IgD-negative memory B cell (primary cell): ENCODE data around the gene PCDHB7. TPM values are rescaled to one million over a fixed set of nuclear protein-coding genes. Genes with fewer than 3 reads are reported as not detected.
"Not testable (repeated sequence)": the region's sequence is repeated elsewhere in the genome, so short reads cannot be mapped to it uniquely, and the experiment has no call there.

ENCODE experiments used
- H3K27ac Mint-ChIP-seq, 3 donors: one replicate each; pipeline ENCODE4 v1.8.0; 2020 to 2022; ENCODE audit warnings: mild to moderate bottlenecking in 3 of 3, mixed read lengths in 3 of 3, moderate library complexity in 1 of 3
- H3K27me3 Mint-ChIP-seq: one replicate; pipeline ENCODE4 v1.8.0; 2021; ENCODE audit warnings: mixed read lengths
- H3K36me3 Mint-ChIP-seq: one replicate; pipeline ENCODE4 v1.8.0; 2020; ENCODE audit warnings: mild to moderate bottlenecking, mixed read lengths
- H3K4me1 Mint-ChIP-seq, 3 donors: one replicate each; pipeline ENCODE4 v1.8.0; 2020 to 2022; ENCODE audit warnings: mixed read lengths in 3 of 3, mild to moderate bottlenecking in 1 of 3
- H3K4me3 Mint-ChIP-seq, 4 donors: one replicate each; pipeline ENCODE4 v1.8.0; 2020 to 2022; ENCODE audit warnings: mild to moderate bottlenecking in 4 of 4, mixed read lengths in 4 of 4, moderate library complexity in 3 of 4
- H3K9me3 Mint-ChIP-seq, 3 donors: one replicate each; pipeline ENCODE4 v1.8.0; 2020 to 2021; ENCODE audit warnings: mixed read lengths in 3 of 3, mild to moderate bottlenecking in 1 of 3
- polyA plus RNA-seq: library from polyadenylated mRNA; unstranded; fragments of 300-500 nt; fragmentation: Illumina TruSeq; gene quantifications from one replicate; pipeline ENCODE4 v1.2.3, GENCODE V29; 2021

PCDHB7 gene
- polyA plus RNA-seq, 1 donor from 2014 or later: not detected

- H3K36me3 Mint-ChIP-seq: peaks cover 2% of the 10 kb centered on the region
These were observed 23.9 kb downstream of the PCDHB7 start for GRCh38 chr5:141196363-141196762.

GRCh38 chr5:141199359-141200235, 27.2 kb downstream of the PCDHB7 start, which contains the start of gene PCDHB11:
TSS of gene PCDHB11 (plus strand) at chr5:141199627. CDS start at chr5:141199775, 148 bp downstream.
- peaks cover 0 to 1% (median 0%) of the 10 kb centered on the region in 3 donors for H3K4me1 Mint-ChIP-seq
- H3K4me3 Mint-ChIP-seq: no peak within 1 kb of the TSS
- H3K9me3 Mint-ChIP-seq: peaks cover 6 to 27% (median 19%) of the 10 kb centered on the region in 3 donors
- peaks cover 2% of the 10 kb centered on the region for H3K36me3 Mint-ChIP-seq
- peaks cover 10% of the 10 kb centered on the region for H3K27me3 Mint-ChIP-seq
- H3K27ac Mint-ChIP-seq: no peak within 1 kb of the TSS

More at GRCh38 chr5:141196363-141196762, 23.9 kb downstream of the PCDHB7 start:
- no peaks in the 10 kb centered on the region for H3K4me1 Mint-ChIP-seq
- peaks cover 10 to 41% (median 20%) of the 10 kb centered on the region in 3 donors for H3K9me3 Mint-ChIP-seq
- H3K27me3 Mint-ChIP-seq: peaks cover 15% of the 10 kb centered on the region
- no peak overlapping the region for H3K4me3 Mint-ChIP-seq
- no peak overlapping the region for H3K27ac Mint-ChIP-seq

- not testable (repeated sequence) for H3K4me1 Mint-ChIP-seq, H3K4me3 Mint-ChIP-seq, H3K36me3 Mint-ChIP-seq, H3K27me3 Mint-ChIP-seq, H3K27ac Mint-ChIP-seq
- peaks cover 6 to 22% (median 19%) of the 10 kb centered on the region in 3 donors for H3K9me3 Mint-ChIP-seq
These were observed 28.7 kb downstream of the PCDHB7 start for GRCh38 chr5:141201126-141201525.

GRCh38 chr5:141201646-141202045, 29.2 kb downstream of the PCDHB7 start:
- not testable (repeated sequence) for H3K27ac Mint-ChIP-seq, H3K4me3 Mint-ChIP-seq, H3K36me3 Mint-ChIP-seq, H3K4me1 Mint-ChIP-seq
- Mint-ChIP-seq H3K27me3 (peaks cover 13% of the 10 kb centered on the region), H3K9me3 (peaks cover 6 to 19% (median 17%) of the 10 kb centered on the region in 3 donors)

GRCh38 chr5:141208478-141208877, 36.0 kb downstream of the PCDHB7 start, which contains the start of gene PCDHB12:
TSS of gene PCDHB12 (plus strand) at chr5:141208719. CDS start at chr5:141208908, 189 bp downstream.
- Mint-ChIP-seq H3K36me3 (no peaks in the 10 kb centered on the region), H3K27ac (no peak within 1 kb of the TSS), H3K9me3 (peaks cover 0 to 12% (median 2%) of the 10 kb centered on the region in 3 donors), H3K4me1 (no peaks in the 10 kb centered on the region), H3K4me3 (peak within 1 kb of the TSS in 1 of 4 donors; percentile 41), H3K27me3 (peaks cover 11% of the 10 kb centered on the region)

- not testable (repeated sequence) for H3K4me3 Mint-ChIP-seq, H3K27ac Mint-ChIP-seq, H3K36me3 Mint-ChIP-seq, H3K4me1 Mint-ChIP-seq
- Mint-ChIP-seq H3K9me3 (peaks cover 1 to 21% (median 8%) of the 10 kb centered on the region in 3 donors), H3K27me3 (peaks cover 12% of the 10 kb centered on the region)
These were observed 37.8 kb downstream of the PCDHB7 start for GRCh38 chr5:141210281-141210680.

GRCh38 chr5:141210849-141211248, 38.4 kb downstream of the PCDHB7 start:
- not testable (repeated sequence) for H3K36me3 Mint-ChIP-seq, H3K4me1 Mint-ChIP-seq, H3K27ac Mint-ChIP-seq
- Mint-ChIP-seq H3K27me3 (peaks cover 12% of the 10 kb centered on the region), H3K4me3 (peak overlapping the region in 1 of 4 donors; percentile 22), H3K9me3 (peaks cover 2 to 21% (median 8%) of the 10 kb centered on the region in 3 donors)

GRCh38 chr5:141213656-141214339, 41.4 kb downstream of the PCDHB7 start, which contains the start of gene PCDHB13:
TSS of gene PCDHB13 (plus strand) at chr5:141213919. CDS start at chr5:141214124, 205 bp downstream.
- H3K4me3 Mint-ChIP-seq: peak within 1 kb of the TSS in 2 of 4 donors; percentile 22 to 44
- not testable (repeated sequence) for H3K36me3 Mint-ChIP-seq, H3K27me3 Mint-ChIP-seq, H3K4me1 Mint-ChIP-seq
- H3K9me3 Mint-ChIP-seq: peaks cover 10 to 27% (median 18%) of the 10 kb centered on the region in 3 donors
- H3K27ac Mint-ChIP-seq: peak within 1 kb of the TSS in 2 of 3 donors; percentile 27 to 33

GRCh38 chr5:141214583-141214982, 42.1 kb downstream of the PCDHB7 start:
- Mint-ChIP-seq H3K9me3 (peaks cover 13 to 31% (median 20%) of the 10 kb centered on the region in 3 donors), H3K27ac (peak overlapping the region in 1 of 3 donors; percentile 33)
- not testable (repeated sequence) for H3K27me3 Mint-ChIP-seq, H3K4me1 Mint-ChIP-seq, H3K4me3 Mint-ChIP-seq, H3K36me3 Mint-ChIP-seq

GRCh38 chr5:141215504-141215903, 43.1 kb downstream of the PCDHB7 start:
- H3K4me1 Mint-ChIP-seq, H3K4me3 Mint-ChIP-seq, H3K36me3 Mint-ChIP-seq, H3K27ac Mint-ChIP-seq, H3K27me3 Mint-ChIP-seq: not testable (repeated sequence)
- peaks cover 16 to 40% (median 25%) of the 10 kb centered on the region in 3 donors for H3K9me3 Mint-ChIP-seq

GRCh38 chr5:141216035-141216434, 43.6 kb downstream of the PCDHB7 start:
- H3K36me3 Mint-ChIP-seq, H3K4me1 Mint-ChIP-seq, H3K27ac Mint-ChIP-seq, H3K4me3 Mint-ChIP-seq, H3K27me3 Mint-ChIP-seq: not testable (repeated sequence)
- H3K9me3 Mint-ChIP-seq: peaks cover 18 to 42% (median 26%) of the 10 kb centered on the region in 3 donors

GRCh38 chr5:141223112-141223783, 50.8 kb downstream of the PCDHB7 start, which contains the start of gene PCDHB14:
TSS of gene PCDHB14 (plus strand) at chr5:141223343. CDS start at chr5:141223506, 163 bp downstream.
- Mint-ChIP-seq H3K4me3 (no peak within 1 kb of the TSS), H3K27ac (peak within 1 kb of the TSS in 1 of 3 donors; percentile 67), H3K4me1 (peaks cover 0 to 4% (median 0%) of the 10 kb centered on the region in 3 donors), H3K9me3 (peaks cover 14 to 29% (median 18%) of the 10 kb centered on the region in 3 donors), H3K36me3 (no peaks in the 10 kb centered on the region), H3K27me3 (peaks cover 13% of the 10 kb centered on the region)

GRCh38 chr5:141224844-141225243, 52.4 kb downstream of the PCDHB7 start:
- Mint-ChIP-seq H3K9me3 (peaks cover 7 to 21% (median 12%) of the 10 kb centered on the region in 3 donors), H3K27me3 (peaks cover 13% of the 10 kb centered on the region)
- not testable (repeated sequence) for H3K36me3 Mint-ChIP-seq, H3K27ac Mint-ChIP-seq, H3K4me3 Mint-ChIP-seq, H3K4me1 Mint-ChIP-seq

- not testable (repeated sequence) for H3K27ac Mint-ChIP-seq, H3K4me1 Mint-ChIP-seq, H3K4me3 Mint-ChIP-seq, H3K36me3 Mint-ChIP-seq
- Mint-ChIP-seq H3K27me3 (peaks cover 13% of the 10 kb centered on the region), H3K9me3 (peaks cover 4 to 15% (median 9%) of the 10 kb centered on the region in 3 donors)
These were observed 53.0 kb downstream of the PCDHB7 start for GRCh38 chr5:141225421-141225820.
